Stimulated activated naive CD4-positive, alpha-beta T cell treated with Interleukin-2 at 50 U/mL for 16 hours (primary cell): ENCODE data around the gene RACK1.

ENCODE experiments used
- DNase-seq: peaks from one replicate; lab custom pipeline; 2025; lab: John Stamatoyannopoulos, UW

RACK1 gene

DNA sequence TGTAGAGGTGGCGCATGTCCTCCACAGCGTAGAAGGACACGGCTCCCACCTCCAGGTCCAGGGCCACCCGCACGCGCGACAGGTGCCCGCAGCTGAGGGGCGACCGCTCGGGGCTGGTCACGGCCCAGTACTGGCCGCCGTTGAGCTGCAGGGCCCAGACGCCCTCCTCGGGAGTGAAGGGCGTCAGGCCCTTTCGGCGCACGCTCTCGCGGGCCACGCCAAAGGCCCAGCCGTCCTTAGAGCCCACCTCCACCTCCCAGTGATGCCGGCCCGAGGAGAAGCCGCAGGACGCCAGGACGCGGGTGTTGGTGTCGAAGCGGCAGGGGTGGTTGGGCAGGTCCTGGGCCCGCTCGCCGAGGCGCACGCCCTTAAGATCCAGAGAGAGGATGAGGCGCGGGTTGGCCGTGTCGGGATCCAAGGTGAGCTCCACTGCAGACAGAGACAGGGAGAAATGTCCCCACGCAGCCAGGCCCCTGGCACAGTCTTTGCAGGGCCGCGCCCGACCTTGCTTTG, 48.4 kb downstream of the RACK1 start:
- no peak for DNase-seq

DNA sequence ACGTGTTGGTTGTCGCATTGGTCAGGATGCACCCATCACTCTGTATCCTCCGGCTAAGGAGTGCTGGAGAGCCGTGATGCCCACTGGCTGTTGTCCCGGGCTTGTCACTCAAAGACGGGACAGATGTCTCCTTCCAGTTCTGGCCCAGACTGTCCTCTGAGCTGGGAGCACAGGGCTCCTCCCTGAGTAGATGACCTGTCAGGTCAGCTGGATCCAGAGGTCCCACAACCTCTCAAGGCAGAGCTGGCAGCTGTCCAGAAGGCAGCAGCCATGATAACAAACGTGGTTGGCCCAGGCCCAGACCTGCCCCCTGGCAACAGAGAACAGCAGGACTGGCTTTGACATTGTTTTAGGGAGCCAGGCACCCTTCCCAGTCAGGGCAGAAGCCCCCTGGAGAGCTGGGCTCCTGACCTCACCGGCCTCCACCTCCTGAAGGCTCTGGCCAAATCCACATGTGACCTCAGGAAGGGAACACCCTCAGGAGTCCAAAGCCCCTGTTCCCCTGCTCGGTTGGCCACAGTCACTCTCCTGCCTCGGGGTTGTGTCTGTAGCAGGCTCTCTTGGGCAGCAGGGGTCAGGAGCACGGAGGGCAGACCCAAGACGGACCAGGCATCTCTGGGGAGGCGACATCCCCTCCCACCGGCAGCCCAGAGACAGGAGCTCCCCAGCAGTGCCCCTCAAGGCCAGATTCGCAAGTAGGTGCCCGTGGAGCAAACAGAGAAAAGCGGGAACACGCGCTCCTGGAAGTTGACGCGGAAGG, 49.0 kb downstream of the RACK1 start:
- no peak for DNase-seq

DNA sequence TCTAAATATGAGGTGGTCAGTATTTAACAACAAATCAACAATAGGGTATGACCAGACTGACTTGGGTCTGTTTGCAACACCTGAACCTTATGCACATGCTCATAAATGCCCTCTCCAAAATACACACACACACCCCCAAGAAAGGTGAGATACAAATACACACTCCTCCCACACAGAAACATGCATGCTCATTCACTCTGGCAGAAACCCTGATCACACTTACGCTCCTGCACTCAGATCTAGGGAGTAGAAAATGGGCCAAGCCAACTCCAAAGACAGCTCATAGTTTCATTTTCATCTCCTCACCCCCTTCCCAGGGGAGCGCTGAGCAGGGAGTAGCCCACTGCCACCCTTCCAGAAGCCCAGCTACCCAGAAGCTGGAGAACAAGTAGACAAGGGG, 50.0 kb downstream of the RACK1 start:
- DNase-seq = no peak

DNA sequence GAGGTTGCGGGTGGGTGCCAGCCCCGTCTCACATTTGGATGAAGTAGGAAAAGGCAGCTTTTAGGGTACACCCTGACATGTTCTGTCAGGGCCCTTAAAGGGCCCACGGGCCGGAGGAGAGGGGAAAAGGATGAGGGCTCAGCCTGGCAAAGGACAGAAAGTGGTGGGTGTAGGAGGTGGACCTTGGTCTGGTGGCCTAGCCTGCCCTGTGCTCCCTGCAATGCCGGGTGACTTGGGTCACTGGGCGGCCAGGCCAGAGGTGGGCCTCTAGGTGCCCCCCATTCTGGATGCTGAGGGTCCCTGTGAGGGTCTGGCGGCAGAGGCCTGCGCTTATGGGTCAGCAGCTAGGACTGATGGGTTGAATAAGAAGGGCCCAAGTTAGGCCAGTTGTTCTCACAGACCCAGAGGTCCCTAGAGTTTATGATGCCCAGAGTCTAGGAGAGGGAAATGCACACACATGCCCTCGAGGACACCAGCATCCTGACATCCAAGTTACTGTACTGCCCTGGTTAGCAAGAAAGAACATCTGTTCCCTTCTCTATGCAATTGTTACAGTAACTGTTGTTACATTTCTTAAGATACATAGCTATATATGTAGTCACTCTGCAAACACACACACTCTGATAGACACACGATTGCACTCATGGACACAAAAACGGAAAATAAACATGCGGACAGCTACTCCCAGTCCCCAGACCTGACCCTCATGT, 51.2 kb downstream of the RACK1 start:
- no peak for DNase-seq

DNA sequence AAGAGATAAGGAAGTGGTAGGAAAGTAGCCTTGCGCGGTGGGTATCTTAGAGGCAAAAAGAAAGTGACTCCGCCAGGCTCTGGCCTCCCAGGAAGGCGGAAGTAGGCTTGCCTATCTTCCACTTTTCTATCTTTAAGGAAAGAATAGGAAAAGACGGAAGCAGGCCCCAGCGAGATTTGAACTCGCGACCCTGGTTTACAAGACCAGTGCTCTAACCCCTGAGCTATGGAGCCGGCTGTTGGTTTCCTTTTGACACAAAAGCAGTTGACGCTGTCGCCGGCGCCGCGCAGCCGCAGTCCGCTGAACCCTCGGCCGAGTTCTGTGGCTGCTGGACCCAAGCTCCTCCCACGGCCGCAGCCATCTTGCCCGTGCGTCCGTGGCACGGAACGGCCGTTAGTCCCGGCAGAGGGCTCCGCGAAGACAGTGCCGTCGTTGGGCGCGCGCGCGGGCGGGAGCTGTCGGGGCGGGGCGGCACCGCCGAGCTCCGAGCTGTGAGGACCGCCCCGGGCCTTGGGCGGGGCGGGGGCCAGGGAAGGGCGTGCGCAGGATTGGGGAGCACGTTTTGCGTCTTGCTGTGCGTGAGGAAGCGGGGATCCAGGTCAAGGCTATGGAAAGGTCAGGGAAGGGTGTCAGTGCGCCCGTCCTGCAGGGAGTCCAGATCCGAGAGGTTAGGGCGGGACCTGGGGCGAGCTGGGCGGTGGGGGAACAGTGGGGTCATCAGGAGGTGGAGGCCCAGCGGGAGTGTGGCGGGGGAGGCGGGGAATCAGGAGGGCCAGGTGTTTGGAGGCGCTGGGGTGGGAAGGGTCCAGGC, 52.0 kb downstream of the RACK1 start:
- no peak for DNase-seq

DNA sequence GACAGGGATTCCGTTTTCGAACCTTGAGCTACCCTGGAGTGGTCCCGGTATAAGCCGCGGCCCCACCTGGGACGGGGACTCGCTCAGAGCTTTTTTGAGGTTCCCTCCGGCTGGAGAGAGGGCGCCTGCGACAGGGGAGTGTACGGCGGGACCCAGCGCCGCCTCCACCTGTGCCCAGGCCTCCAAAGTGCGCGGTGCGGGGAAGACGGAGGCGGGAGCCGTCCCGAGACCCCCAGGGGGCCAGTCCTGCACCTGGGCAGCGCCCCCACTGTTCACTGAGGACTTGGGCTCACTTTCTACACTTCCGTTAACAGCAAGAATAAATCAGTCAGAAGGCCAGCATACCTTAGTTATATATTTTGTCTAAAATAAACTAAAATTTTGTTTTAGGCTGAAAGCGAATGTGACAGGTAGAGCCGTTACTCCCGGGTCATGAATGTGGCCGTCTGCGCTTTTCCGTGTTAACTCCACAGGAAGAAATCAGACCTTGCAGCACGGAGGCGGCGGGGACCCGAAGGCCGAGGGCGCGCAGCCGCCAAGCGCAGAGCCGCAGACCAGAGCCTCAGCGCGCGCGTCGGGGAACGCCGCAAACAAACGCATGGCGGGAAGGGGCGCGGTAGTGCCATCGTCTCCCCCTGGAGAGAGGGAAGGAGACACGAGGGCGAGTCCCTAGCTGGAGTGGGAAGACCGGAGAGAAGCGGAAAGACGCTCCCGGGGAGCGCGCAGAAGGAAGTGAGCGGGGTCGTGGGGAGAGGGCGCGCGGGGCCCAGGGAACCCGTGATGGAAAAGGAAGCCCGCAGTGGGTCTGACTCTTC, 52.8 kb downstream of the RACK1 start:
- DNase-seq = no peak

DNA sequence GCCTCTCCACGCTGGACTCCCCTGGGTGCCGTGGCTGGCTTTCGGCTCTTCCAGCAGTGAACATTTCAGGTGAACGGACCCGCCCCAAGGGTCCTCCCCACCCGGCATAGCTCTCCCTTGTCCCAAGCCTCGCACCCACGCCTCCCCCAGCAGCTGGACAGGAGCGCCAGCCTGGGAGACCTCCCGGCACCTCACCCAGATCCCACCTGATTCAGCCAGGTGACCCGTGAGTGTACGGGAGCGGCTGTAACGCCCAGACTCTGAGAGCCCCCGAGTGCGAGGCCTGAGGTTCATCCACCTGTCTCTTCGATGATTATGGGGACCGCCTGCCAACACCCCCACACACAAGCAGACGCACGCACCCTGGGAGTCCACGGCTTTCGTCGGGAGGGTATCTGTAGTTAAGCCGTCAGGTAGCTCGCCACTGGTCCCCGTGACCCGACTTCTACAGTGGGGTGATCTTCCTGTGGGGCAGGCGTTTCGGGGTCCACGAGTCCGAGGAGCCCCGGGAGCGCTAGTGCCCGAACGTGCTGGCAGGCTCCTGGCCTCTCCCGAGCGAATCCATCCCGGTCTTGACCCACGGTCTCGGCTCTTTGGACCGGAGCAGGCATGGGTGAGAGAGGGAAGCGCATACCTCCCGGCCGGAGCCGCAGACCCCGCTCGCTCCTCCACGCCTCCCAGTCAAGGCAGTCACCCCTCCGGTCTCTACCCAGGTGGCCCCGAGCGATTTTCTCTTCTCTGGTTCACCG, 53.6 kb downstream of the RACK1 start:
- no peak for DNase-seq

DNA sequence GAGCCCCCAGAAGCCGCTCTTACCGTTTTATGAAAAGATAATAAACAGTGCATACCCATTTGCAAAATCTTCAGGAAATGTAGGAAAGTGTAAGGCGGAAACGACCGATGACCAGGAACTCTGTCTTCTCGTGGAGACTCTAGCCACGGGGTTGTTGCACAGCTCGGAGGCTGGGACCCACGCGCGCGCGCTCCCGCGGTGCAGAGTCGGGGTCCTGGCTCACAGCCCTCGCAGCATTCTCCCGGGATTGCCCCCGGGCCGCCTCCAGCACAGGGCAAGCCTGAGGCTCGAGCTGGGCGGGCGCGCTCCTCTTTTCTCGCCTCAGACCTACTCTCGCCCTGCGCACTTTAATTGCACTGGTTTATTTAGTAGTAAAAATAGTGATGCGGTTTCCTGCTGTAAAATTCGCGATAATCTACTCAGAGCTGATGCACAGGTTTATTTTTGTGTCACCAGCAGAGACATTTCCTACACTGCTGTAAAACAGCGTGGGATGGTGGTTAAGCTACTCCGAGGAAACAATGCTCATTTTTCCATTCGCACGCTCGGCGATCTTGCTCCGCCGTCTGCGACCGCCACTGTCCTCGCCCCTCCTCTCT, 54.2 kb downstream of the RACK1 start:
- no peak for DNase-seq

DNA sequence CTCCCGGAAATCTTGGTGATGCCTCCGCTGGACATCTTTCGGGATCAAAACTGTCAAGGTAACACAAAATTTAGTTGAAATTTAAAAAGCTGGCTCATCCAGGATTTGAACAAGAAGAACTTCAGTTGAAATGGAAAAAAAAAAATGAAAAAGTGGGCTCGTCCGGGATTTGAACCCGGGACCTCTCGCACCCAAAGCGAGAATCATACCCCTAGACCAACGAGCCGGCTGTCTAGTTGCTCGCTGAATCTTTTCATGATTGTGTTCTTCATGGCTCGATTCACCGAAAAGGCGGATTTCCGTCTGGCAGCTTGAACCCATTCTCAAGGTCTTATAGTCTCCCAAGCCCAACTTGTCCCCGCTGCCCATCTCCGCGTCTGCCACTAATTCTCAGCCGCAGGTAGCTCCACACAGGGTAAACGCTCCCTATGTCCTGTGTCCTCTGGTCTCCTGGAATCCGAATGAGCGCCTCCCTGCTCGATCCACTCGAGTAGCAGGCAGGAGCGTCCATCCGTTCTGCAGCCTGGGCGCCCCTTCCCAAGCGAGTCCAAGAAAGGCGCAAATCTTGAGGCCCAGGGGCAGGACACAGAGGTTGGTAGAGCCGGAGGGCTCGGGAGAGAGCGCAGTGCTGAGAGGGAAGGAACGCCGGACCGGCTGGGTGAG, 54.9 kb downstream of the RACK1 start:
- DNase-seq = no peak

DNA sequence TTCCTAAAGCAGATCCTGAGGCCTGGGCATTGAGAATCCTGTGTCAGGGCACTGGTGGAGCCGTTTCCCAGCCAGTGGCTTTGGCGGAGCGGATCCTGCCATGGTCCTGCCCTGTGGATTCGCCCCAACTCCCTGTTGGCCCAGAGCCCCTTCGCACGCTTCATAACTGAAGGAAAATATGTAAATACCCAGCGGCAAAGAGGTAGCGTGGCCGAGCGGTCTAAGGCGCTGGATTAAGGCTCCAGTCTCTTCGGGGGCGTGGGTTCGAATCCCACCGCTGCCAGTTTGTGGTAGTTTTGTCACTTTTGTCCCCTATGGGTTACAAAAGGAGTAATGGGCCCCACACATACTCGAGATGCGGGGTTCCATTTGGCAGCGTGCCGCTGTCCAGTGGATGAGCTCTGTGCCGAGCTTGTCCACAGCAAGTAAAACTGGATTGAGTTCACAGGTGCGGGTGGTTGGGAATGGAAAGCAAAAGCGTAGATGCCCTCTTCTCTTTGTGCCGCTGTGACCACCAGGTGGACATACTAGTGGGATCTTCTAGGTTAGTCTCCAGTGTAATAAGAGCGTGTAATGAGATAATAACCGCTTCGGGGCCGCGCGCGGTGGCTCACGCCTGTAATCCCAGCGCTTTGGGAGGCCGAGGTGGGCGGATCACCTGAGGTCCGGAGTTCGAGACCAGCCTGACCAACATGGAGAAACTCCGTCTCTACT, 56.0 kb downstream of the RACK1 start:
- no peak for DNase-seq

DNA sequence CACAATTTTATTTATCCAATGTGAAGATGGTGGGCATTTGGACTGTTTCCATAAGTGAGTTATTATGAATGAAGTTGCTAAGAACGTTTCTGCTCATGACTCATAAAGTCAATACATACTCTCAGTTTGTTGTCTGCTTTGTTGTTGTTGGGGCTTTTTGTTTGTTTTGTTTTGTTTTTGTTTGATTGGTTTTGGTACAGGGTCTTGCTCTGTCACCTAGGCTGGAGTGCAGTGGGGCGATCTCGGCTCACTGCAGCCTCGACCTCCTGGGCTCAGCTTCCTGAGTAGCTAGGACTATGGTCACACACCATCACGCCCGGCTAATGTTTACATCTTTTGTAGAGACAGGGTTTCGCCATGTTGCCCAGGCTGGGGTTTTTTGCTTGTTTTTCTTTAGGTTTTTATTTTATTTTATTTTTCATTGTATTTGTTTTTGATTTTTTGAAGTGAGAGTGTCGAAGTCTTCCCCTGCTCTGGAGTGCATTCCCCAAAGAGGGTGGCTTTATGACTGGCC, 56.7 kb downstream of the RACK1 start:
- no peak for DNase-seq
